EL (cell line): ENCODE measurements around the gene DNAJC21.

Source experiments
- DNase-seq: peaks from one replicate; pipeline ENCODE4 v3.0.0-alpha.2; 2016

Gene DNAJC21

DNA sequence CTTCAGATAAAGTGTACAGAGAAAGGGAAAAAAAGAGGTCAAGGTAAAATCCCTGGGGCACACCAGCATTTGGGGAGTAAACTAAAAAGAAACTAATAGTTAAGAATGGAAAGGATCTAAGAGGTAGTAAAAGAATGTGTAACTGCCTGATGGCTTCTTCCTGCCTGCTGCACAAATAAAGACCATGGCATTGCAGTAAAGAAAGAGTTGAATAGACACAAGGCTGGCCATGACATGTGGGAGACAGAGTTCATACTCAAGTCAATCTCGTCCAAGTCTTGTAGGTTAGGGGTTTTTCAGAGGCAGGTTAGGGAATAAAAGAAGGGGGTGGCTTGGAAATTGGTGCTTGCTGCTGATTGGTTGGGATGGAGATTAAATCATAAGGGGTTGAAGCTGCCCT is 57.6 kb downstream of the DNAJC21 start:
- DNase-seq, result no peak

GRCh38 chr5:34991486-34992238 is 62.3 kb downstream of the DNAJC21 start:
- DNase-seq, result no peak

GRCh38 chr5:34993951-34994350 is 64.6 kb downstream of the DNAJC21 start:
- DNase-seq, result no peak

- no peak for DNase-seq
Observed at GRCh38 chr5:34996261-34996660, 66.9 kb downstream of the DNAJC21 start.

- peak; percentile 71 for DNase-seq
Observed at GRCh38 chr5:34998058-34998789, 68.9 kb downstream of the DNAJC21 start.

DNA sequence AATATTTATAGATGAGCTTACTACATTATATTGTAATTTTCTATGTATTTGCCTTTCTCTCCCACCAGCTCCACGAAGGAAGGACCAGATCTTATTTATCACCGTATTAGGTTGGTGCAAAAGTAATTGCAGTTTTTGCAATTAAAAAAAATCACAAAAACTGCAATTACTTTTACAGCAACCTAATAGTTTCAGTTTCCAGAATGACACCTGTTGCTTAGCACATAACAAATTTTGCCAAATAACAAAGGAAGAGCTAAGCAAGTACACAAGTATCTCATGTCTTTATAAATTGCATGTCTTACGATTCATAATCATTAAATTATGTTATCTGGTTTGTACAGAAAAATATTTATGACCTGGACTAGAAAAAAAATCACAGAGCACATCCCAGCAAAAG is 72.5 kb downstream of the DNAJC21 start:
- DNase-seq, result no peak

DNA sequence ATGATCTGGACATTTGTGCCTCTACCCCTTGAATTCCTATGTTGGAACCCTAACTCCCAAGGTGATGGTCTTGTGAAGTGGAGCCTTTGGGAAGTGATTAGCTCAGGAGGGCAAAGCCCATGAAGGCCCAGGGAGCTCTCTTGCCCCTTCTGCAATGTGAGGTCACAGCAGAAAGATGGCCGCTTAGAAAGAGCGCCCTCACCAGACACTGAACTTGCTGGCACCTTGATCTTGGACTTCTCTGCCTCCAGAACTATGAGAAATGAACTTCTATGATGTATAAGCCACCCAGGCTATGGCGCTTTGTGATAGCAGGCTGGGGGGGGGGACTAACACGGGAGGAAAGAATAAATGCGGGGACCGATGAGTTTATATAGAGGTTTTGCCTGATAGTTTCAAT is 73.1 kb downstream of the DNAJC21 start:
- no peak for DNase-seq

DNA sequence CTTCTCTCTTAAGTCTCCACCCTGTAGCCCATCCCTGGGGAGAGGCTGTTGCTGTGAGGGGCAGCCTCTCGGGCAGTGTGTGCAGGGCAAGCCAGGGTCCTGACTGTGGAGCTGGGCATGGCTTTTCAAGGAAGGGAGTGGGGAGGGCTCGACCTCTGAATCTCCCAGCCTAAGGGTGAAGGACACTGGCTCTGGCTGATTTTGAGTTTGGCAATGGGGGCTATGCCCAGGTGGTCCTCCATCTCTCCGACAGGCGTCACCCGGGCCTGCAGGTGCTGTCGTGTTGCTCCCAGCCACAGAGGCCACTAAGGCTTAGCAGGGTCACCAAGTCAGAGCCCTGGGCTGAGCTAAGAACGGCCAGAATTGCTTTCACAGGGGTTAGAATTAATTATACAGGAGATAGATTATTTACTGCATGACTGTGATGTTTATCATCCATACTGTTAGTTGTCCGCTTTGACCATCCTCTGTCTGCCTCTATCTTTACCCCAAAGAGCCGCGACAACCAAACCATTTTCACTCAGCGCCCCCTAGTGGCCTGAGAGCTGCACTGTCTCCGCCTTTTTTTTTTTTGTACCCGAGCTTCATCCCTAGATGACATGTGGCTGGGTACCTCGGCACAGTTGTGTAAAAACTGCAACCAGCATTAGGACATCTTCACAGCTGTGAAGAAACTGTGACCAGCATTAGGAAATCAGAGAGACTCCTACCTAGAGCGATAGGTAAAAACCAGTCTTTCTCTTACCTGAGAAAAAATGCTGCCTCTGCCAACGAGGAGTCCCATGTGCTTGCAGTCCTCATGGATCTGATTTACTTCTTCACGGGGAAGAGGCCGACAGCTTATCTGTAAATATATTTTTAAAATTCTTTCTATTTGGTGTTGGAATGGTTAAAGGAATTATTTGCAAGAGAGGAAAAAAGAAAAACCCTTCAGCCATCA is 73.9 kb downstream of the DNAJC21 start:
- peak; percentile 71 for DNase-seq

- DNase-seq, result no peak
Observed at GRCh38 chr5:35004200-35004599, 74.8 kb downstream of the DNAJC21 start.

DNA sequence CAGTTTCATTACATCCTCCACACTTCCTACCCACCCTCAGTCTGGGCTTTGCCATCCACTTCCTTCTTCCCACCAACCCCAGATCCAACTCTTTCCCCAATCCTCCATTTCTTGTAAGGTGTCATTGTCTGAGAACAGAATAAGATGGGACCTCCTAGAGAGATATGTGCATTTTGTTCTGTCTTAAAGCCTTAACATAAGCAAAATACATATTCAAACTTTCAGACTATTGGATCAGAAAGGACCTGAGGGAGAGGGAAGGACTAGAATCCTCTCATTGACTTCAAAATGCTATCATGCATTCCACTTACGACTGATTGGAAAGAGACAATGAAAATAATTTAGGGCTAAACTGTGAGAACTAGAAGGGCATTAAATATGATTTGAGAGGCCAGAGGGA is 75.4 kb downstream of the DNAJC21 start:
- DNase-seq, result no peak
